ENCODE results near the gene PCSK5. TPM values are rescaled to one million over a fixed set of nuclear protein-coding genes. Genes with fewer than 3 reads are reported as not detected.

The PCSK5 gene
- total and polyA plus RNA-seq, 12 donors: 2.2 to 31.8 (median 8.4) TPM

DNA sequence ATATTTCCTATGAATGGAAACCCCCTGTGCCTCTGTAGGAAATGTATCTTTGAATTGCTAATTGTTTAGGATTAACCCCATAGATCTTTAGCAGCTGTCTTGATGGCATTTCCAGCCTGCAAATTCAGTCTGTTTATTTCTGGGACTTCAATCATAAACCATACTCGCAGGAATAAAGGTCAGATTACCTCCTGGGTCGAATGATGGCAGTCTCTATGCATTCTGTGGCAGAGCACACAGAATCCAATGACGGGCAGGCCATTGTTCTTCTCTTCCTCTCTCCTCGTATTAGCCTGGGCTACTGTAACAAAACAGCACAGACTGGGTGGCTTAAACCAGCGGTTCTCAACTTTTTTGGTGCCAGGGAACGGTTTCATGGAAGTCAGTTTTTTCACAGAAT lies 199.9 kb downstream of the PCSK5 start:
- no peak for DNase-seq
- Histone ChIP-seq H3K36me3 (replicated peaks in 1 of 2) (no peaks in the 10 kb centered on the region), H3K4me1 (replicated peaks in 1 of 2) (no peaks in the 10 kb centered on the region), H3K4me3 (no peak overlapping the region), H3K9me3 (replicated peaks in 1 of 3) (no peaks in the 10 kb centered on the region), H3K27me3 (no peaks in the 10 kb centered on the region), H3K27ac (no peak overlapping the region)
- intact Hi-C loops (cut with DNase I): no loop called here
- no peak for TF ChIP-seq POLR2A (IDR thresholded peaks at IDR 0.05)
- TF ChIP-seq, protein P1, sequence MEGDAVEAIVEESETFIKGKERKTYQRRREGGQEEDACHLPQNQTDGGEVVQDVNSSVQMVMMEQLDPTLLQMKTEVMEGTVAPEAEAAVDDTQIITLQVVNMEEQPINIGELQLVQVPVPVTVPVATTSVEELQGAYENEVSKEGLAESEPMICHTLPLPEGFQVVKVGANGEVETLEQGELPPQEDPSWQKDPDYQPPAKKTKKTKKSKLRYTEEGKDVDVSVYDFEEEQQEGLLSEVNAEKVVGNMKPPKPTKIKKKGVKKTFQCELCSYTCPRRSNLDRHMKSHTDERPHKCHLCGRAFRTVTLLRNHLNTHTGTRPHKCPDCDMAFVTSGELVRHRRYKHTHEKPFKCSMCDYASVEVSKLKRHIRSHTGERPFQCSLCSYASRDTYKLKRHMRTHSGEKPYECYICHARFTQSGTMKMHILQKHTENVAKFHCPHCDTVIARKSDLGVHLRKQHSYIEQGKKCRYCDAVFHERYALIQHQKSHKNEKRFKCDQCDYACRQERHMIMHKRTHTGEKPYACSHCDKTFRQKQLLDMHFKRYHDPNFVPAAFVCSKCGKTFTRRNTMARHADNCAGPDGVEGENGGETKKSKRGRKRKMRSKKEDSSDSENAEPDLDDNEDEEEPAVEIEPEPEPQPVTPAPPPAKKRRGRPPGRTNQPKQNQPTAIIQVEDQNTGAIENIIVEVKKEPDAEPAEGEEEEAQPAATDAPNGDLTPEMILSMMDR (IDR thresholded peaks at IDR 0.05): no peak
- WGBS, 4 donors: 78 to 88% (median 81%) methylated on average over 6 of the region's 6 CpGs

DNA sequence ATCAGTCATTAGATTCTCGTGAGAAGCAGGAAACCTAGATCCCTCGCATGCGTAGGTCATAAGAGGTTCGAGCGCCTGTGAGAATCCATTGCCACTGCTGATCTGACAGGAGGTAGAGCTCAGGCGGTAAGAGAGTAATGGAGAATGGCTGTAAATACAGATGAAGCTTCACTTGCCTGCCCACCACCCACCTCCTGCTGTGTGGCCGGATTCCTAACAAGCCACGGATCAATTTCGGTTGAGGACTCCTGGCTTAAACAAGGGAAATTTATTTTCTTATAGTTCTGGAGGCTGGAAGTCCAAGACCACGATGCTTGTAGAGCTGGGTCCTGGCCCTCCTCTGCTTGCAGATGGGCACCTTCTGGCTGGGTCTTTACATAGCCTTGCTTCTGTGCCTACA lies 200.4 kb downstream of the PCSK5 start:
- 90 to 95% (median 92%) methylated on average over 10 of the region's 10 CpGs for WGBS, 4 donors
- no peaks in the 10 kb centered on the region for H3K27me3 ChIP-seq
- H3K36me3 ChIP-seq (replicated peaks in 1 of 2): no peaks in the 10 kb centered on the region
- no peak overlapping the region for H3K27ac ChIP-seq
- H3K4me1 ChIP-seq (replicated peaks in 1 of 2): no peaks in the 10 kb centered on the region
- intact Hi-C loops (cut with DNase I): no loop called here
- H3K4me3 ChIP-seq: no peak overlapping the region
- TF ChIP-seq POLR2A (IDR thresholded peaks at IDR 0.05): no peak
- TF ChIP-seq, protein P1 (IDR thresholded peaks at IDR 0.05): no peak
- DNase-seq: no peak
- no peaks in the 10 kb centered on the region for H3K9me3 ChIP-seq (replicated peaks in 1 of 3)

DNA sequence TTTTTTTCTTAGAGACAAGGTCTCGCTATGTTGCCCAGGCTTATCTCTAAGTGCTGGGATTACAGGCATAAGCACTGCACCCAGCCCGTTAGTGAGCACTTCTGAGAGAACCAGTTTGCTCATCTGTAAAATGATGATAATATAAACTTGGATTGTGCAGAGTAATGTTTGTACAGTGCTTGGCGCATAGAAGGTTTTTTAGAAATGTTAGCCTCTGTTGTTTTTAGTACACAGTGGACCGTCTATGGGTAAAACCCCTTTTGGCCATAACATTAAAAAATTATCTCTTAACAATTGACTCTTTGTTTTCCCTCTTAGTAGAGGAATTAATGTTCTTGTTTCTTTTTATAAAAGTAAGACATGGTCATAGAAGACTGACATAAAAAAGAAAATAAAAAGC lies 202.1 kb downstream of the PCSK5 start:
- intact Hi-C loops (cut with DNase I): no loop called here
- TF ChIP-seq, protein P1 (IDR thresholded peaks at IDR 0.05): no peak
- TF ChIP-seq POLR2A (IDR thresholded peaks at IDR 0.05): no peak
- DNase-seq: no peak
- no peak overlapping the region for H3K27ac ChIP-seq
- no peaks in the 10 kb centered on the region for H3K4me1 ChIP-seq (replicated peaks in 1 of 2)
- whole genome bisulfite sequencing, 4 donors: 83 to 93% (median 87%) methylated on average over 4 of the region's 4 CpGs
- no peaks in the 10 kb centered on the region for H3K36me3 ChIP-seq (replicated peaks in 1 of 2)
- H3K27me3 ChIP-seq: no peaks in the 10 kb centered on the region
- no peaks in the 10 kb centered on the region for H3K9me3 ChIP-seq (replicated peaks in 1 of 3)
- no peak overlapping the region for H3K4me3 ChIP-seq

DNA sequence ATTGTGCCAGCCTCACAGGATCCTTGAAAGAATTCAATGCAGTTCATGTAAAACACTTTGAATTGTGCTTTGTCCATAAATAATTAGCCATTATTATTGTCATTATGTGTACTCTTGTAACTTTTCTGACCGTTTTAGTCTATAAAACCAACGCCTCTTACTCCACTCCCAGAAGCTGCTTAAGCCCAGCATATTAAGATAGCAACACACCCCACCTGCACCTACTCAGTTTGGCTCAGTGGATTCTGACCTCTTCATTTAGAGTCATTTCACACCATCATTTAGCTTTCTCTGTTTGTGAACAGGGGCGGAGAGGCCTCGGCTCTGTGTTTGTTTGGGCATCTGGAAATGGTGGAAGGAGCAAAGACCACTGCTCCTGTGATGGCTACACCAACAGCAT lies 205.1 kb downstream of the PCSK5 start:
- Histone ChIP-seq H3K4me1 (replicated peaks in 1 of 2) (no peaks in the 10 kb centered on the region), H3K9me3 (replicated peaks in 1 of 3) (no peaks in the 10 kb centered on the region), H3K27me3 (no peaks in the 10 kb centered on the region), H3K36me3 (replicated peaks in 1 of 2) (no peaks in the 10 kb centered on the region), H3K27ac (no peak overlapping the region), H3K4me3 (no peak overlapping the region)
- intact Hi-C loops (cut with DNase I): no loop called here
- whole genome bisulfite sequencing, 4 donors: 84 to 94% (median 92%) methylated on average over 4 of the region's 4 CpGs
- TF ChIP-seq, protein P1 (IDR thresholded peaks at IDR 0.05): no peak
- TF ChIP-seq POLR2A (IDR thresholded peaks at IDR 0.05): no peak
- DNase-seq: no peak

Data from adrenal gland (tissue), 12 donors.